Right cardiac atrium (tissue), 5 donors: ENCODE results near the gene CCL26. TPM values are rescaled to one million over a fixed set of nuclear protein-coding genes. Genes with fewer than 3 reads are reported as not detected.

Source experiments
- ATAC-seq, 2 donors: fragments of 200-7000 bp; cut with Tn5 transposase; one replicate each; pipeline versions ENCODE4 v1.8.0 to v1.9.1; 2020; ENCODE audit warnings: moderate library complexity in 2 of 2, mild to moderate bottlenecking in 1 of 2
- DNase-seq, 3 donors: peaks; one replicate each; pipeline ENCODE4 v3.0.0-alpha.2; 2020
- H3K27ac ChIP-seq: one replicate; pipeline ENCODE4 v1.5.1; 2013; ENCODE audit warnings: mild to moderate bottlenecking, low read length, control low read depth, moderate library complexity
- H3K27me3 ChIP-seq: one replicate; pipeline ENCODE4 v1.6.1; 2013; ENCODE audit not compliant: control insufficient read depth, insufficient read depth
- H3K4me1 ChIP-seq: one replicate; pipeline ENCODE4 v1.6.1; 2013; ENCODE audit warnings: low read length; ENCODE audit not compliant: control insufficient read depth, insufficient read depth
- H3K4me3 ChIP-seq: one replicate; pipeline ENCODE4 v1.5.1; 2013; ENCODE audit warnings: low read length, control low read depth
- H3K9me3 ChIP-seq: one replicate; pipeline ENCODE4 v1.6.1; 2013; ENCODE audit warnings: low read length; ENCODE audit not compliant: control insufficient read depth
- WGBS: extraction: QIAGEN DNeasy Blood & Tissue Kit; methylation state at CpG from one replicate; pipeline ENCODE4 v1.1.7; 2013; 5-methylcytosine and 5-hydroxymethylcytosine counted together
- intact Hi-C, 4 donors: fragments of 100-400 bp; cut with DNase I; formaldehyde crosslinking; loops; one replicate each; pipeline versions ENCODE4 v1.11.0 to v1.14.0; 2022 to 2023
- long read RNA-seq, 4 donors: library from polyadenylated mRNA; unstranded; transcript quantifications; one replicate each; pipeline ENCODE4 v2.0.0, GENCODE V29; 2020 to 2021
- polyA plus RNA-seq: library from polyadenylated mRNA; stranded (reverse); fragments of 200-250 nt; gene quantifications from one replicate; pipeline ENCODE4 v1.2.3, GENCODE V29; 2013
- total RNA-seq, 4 donors: library from RNA; stranded (reverse); fragmentation: NEBNext Ultra II Directional; extraction: Animal tissue kit (Norgen Biotek cat#: 25700); gene quantifications; one replicate each; pipeline ENCODE4 v1.2.1, GENCODE V29; 2021
- donor health status: healthy with polysubstance abuse.
- donor health status: DM: no; HTN: yes; CAD: no.
- donor health status: DM: no; HTN: no; CAD: no.
- donor health status: DM: no; HTN: yes; CAD: no; lungs with severe emphysema.
- donor health status: DM: yes; HTN: yes; CAD: no.

The CCL26 gene, protein sequence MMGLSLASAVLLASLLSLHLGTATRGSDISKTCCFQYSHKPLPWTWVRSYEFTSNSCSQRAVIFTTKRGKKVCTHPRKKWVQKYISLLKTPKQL
- total RNA-seq, result 10 to 100 TPM in 1 of 4 donors, 1 to 10 TPM in 3; 1.0 to 25.2 (median 1.4) TPM
- polyA plus RNA-seq, result 0.59 TPM
- long read RNA-seq, donor 1, result 0 reads
- long read RNA-seq, donor 2, result 0 reads
- long read RNA-seq, donor 3, partial matches to known transcripts, result 0 of 2 reads
- long read RNA-seq, donor 3, other reads (novel, unspliced or antisense), result 0 of 2 reads
- long read RNA-seq, donor 4, result 0 reads

- ATAC-seq, result peak; percentile 72 to 87
These were observed at the start of gene CCL26 for GRCh38 chr7:75772081-75773077. TSS of gene CCL26 (minus strand) at chr7:75772211. CDS start at chr7:75772176, 35 bp downstream.

GRCh38 chr7:75820688-75821087, 48.7 kb upstream of the CCL26 start:
- WGBS, result 93% methylated on average over 1 of the region's 1 CpG
- intact Hi-C loops, result no loop called here
- H3K27ac ChIP-seq, result no peak overlapping the region
- no peak for ATAC-seq
- H3K9me3 ChIP-seq, result no peaks in the 10 kb centered on the region
- no peak overlapping the region for H3K4me3 ChIP-seq
- no peaks in the 10 kb centered on the region for H3K4me1 ChIP-seq
- no peaks in the 10 kb centered on the region for H3K27me3 ChIP-seq
- DNase-seq, result no peak

More at GRCh38 chr7:75772081-75773077, at the start of gene CCL26:
- WGBS, result 53% methylated on average over 9 of the region's 9 CpGs
- no peak within 1 kb of the TSS for H3K4me3 ChIP-seq
- no peaks in the 10 kb centered on the region for H3K27me3 ChIP-seq
- peak within 1 kb of the TSS; percentile 15 for H3K27ac ChIP-seq
- H3K4me1 ChIP-seq, result no peaks in the 10 kb centered on the region
- intact Hi-C loops, result no loop called here
- DNase-seq, result peak; percentile 75 to 86 (median 77)
- H3K9me3 ChIP-seq, result no peaks in the 10 kb centered on the region

- no peak for ATAC-seq
- 70% methylated on average over 2 of the region's 2 CpGs for WGBS
These were observed 47.7 kb upstream of the CCL26 start for GRCh38 chr7:75819711-75820110.

DNA sequence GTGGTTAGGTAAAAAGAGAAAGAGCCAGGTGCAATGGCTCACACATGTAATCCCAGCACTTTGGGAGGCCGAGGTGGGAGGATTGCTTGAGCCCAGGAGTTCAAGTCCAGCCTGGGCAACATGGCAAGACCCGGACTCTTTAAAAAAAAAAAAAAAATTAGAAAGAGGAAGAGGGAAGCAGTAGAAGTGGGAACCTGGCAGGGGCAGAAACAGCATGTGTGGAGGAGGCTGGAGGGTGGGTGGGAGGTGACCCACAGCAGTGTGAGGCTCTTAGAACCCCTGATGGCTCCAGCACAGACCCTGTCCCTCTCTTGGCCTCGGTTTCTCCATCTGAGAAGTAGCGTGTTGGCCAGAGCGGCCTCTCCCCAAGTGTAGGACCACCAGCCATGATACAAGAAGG, 46.5 kb upstream of the CCL26 start:
- Histone ChIP-seq H3K4me3 (no peak overlapping the region), H3K27me3 (no peaks in the 10 kb centered on the region), H3K9me3 (no peaks in the 10 kb centered on the region), H3K4me1 (no peaks in the 10 kb centered on the region), H3K27ac (no peak overlapping the region)
- intact Hi-C loops, result no loop called here
- ATAC-seq (no peak), DNase-seq (no peak)
- WGBS, result 85% methylated on average over 5 of the region's 5 CpGs

More at GRCh38 chr7:75819711-75820110, 47.7 kb upstream of the CCL26 start:
- DNase-seq, result peak in 1 of 3 donors; percentile 66
- no peaks in the 10 kb centered on the region for H3K9me3 ChIP-seq
- no peaks in the 10 kb centered on the region for H3K27me3 ChIP-seq
- no peak overlapping the region for H3K27ac ChIP-seq
- intact Hi-C loops, result no loop called here
- H3K4me1 ChIP-seq, result no peaks in the 10 kb centered on the region
- H3K4me3 ChIP-seq, result no peak overlapping the region

GRCh38 chr7:75817116-75817515, 45.1 kb upstream of the CCL26 start:
- Histone ChIP-seq H3K9me3 (no peaks in the 10 kb centered on the region), H3K4me1 (no peaks in the 10 kb centered on the region), H3K4me3 (no peak overlapping the region), H3K27ac (no peak overlapping the region), H3K27me3 (no peaks in the 10 kb centered on the region)
- DNase-seq, result no peak
- intact Hi-C loops, result no loop called here
- no peak for ATAC-seq
- 70% methylated on average over 6 of the region's 6 CpGs for WGBS

- Histone ChIP-seq H3K9me3 (no peaks in the 10 kb centered on the region), H3K4me3 (no peak overlapping the region), H3K27ac (no peak overlapping the region), H3K4me1 (no peaks in the 10 kb centered on the region), H3K27me3 (no peaks in the 10 kb centered on the region)
- no peak for DNase-seq
- intact Hi-C loops, result no loop called here
- ATAC-seq, result no peak
- WGBS, result 57% methylated on average over 10 of the region's 10 CpGs
These were observed 43.5 kb upstream of the CCL26 start for GRCh38 chr7:75815418-75816064.

- WGBS, result 69% methylated on average over 13 of the region's 13 CpGs
- H3K4me1 ChIP-seq, result no peaks in the 10 kb centered on the region
These were observed 42.5 kb upstream of the CCL26 start for GRCh38 chr7:75814407-75814947.

DNA sequence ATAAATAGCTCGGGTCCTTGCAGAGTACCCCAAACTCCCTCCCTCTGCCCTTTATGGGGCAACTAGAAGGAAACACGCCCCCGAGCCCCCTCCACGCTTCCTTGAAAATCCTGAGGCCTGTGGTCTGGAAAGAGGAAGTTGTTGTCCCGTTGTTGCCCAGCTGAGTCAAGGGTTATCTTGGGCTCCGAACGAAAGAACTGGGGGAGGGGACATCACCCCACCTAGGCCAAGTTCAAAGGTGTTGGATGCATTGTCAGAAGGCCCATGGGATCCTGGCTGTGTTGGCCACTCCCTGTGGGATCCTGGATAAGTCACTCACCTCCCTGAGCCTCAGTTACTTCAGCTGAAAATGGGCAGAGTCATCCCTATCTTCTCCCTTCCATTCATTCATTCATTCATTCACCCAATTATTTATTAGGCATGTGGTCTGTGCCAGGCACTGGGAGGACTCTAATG, 41.8 kb upstream of the CCL26 start, which contains the start of gene CCL24:
TSS of gene CCL24 (minus strand) at position 26 of the 456 bp plus-strand sequence. CDS start 91 bp downstream, outside the sequence.
- intact Hi-C loops, result no loop called here
- 47% methylated on average over 7 of the region's 7 CpGs for WGBS
- Histone ChIP-seq H3K9me3 (no peaks in the 10 kb centered on the region), H3K4me3 (no peak within 1 kb of the TSS), H3K27ac (no peak within 1 kb of the TSS), H3K4me1 (no peaks in the 10 kb centered on the region), H3K27me3 (no peaks in the 10 kb centered on the region)
- DNase-seq (peak in 1 of 3 donors; percentile 63), ATAC-seq (no peak)

More at GRCh38 chr7:75814407-75814947, 42.5 kb upstream of the CCL26 start:
- no peak overlapping the region for H3K4me3 ChIP-seq
- no peak for DNase-seq
- intact Hi-C loops, result no loop called here
- H3K27me3 ChIP-seq, result no peaks in the 10 kb centered on the region
- ATAC-seq, result no peak
- H3K9me3 ChIP-seq, result no peaks in the 10 kb centered on the region
- no peak overlapping the region for H3K27ac ChIP-seq

DNA sequence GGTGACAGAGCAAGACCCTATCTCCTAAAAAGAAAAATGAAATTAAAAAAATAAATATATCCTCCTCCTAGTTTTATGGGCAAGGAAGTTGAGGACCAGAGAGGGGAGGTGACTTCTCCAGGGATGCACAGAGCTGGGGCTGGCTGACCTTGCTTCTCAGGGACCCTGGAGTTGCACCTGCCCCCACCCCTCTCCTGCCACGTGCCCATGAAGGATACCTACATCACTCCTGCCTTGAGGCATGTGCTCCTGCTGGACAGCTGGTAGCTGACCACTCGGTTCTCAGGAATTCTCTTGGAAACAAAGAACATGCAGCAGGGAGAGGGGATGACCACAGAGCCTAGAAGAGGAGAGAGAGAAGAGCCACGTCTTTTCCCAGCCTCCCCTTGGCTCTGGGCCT, 41.1 kb upstream of the CCL26 start:
- ATAC-seq (no peak), DNase-seq (no peak)
- 60% methylated on average over 3 of the region's 3 CpGs for WGBS

DNA sequence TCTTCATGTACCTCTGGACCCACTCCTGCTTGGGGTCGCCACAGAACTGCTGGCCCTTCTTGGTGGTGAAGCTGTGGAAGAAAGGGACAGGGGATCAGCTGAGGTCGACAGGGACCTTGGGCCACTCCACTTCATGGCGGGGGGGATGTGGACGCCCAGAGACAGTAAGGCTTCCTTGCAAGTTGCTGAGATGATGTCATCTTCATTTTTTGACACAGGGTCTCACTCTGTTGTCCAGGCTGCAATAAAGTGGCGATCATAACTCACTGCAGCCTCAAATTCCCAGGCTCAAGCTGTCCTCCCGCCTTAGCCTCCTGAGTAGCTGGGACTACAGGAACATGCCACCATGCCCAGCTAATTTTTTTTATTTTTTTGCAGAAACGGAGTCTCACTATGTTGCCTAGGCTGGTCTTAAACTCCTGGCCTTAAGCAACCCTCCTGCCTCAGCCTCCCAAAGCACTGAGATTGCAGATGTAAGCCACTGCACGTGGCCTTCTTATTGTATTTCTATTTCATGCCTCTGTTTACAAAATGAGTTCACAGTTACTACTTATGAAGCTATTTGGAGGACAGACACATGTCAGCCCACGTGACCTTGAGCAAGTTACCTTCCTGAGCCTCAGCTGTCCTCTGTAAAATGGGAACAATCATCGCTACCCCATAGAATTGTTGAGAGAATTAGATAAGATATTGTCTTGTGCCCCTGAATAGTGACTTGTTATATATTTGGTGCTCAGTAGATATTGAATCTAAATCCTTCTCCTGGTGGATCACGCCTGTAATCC, 40.1 kb upstream of the CCL26 start:
- ATAC-seq, result no peak
- WGBS, result 92% methylated on average over 11 of the region's 11 CpGs
- Histone ChIP-seq H3K9me3 (no peaks in the 10 kb centered on the region), H3K4me1 (no peaks in the 10 kb centered on the region), H3K27ac (no peak overlapping the region), H3K4me3 (no peak overlapping the region), H3K27me3 (no peaks in the 10 kb centered on the region)
- intact Hi-C loops, result no loop called here
- DNase-seq, result no peak

More for the DNA sequence above, 41.1 kb upstream of the CCL26 start:
- intact Hi-C loops, result no loop called here
- Histone ChIP-seq H3K27ac (no peak overlapping the region), H3K9me3 (no peaks in the 10 kb centered on the region), H3K4me3 (no peak overlapping the region), H3K27me3 (no peaks in the 10 kb centered on the region), H3K4me1 (no peaks in the 10 kb centered on the region)
